Measurements from ENCODE around the gene SPRYD3.
A peak's percentile ranks its signal among the peaks of the same experiment; 100 is the strongest.

SPRYD3 gene

GRCh38 chr12:53074999-53075370 lies 4.2 kb downstream of the SPRYD3 start:
- Mint-ChIP-seq H3K4me3 (no peak overlapping the region), H3K27ac (no peak overlapping the region), H3K36me3 (ENCODE audit: low read depth) (peaks cover 45% of the 10 kb centered on the region), H3K9me3 (no peaks in the 10 kb centered on the region), H3K27me3 (ENCODE audit: low read depth) (no peaks in the 10 kb centered on the region), H3K4me1 (ENCODE audit: low read depth) (peaks cover 16% of the 10 kb centered on the region)

- Mint-ChIP-seq H3K27ac (no peak overlapping the region), H3K4me1 (ENCODE audit: low read depth) (peaks cover 12% of the 10 kb centered on the region), H3K27me3 (ENCODE audit: low read depth) (no peaks in the 10 kb centered on the region), H3K4me3 (no peak overlapping the region), H3K9me3 (no peaks in the 10 kb centered on the region), H3K36me3 (ENCODE audit: low read depth) (peaks cover 45% of the 10 kb centered on the region)
Measured at GRCh38 chr12:53074283-53074998, 4.7 kb downstream of the SPRYD3 start.

GRCh38 chr12:53073881-53074280 lies 5.3 kb downstream of the SPRYD3 start:
- Mint-ChIP-seq H3K9me3 (no peaks in the 10 kb centered on the region), H3K36me3 (ENCODE audit: low read depth) (peaks cover 45% of the 10 kb centered on the region), H3K27ac (no peak overlapping the region), H3K27me3 (ENCODE audit: low read depth) (no peaks in the 10 kb centered on the region), H3K4me3 (no peak overlapping the region), H3K4me1 (ENCODE audit: low read depth) (peaks cover 9% of the 10 kb centered on the region)

GRCh38 chr12:53071591-53072551 lies 7.3 kb downstream of the SPRYD3 start:
- Mint-ChIP-seq H3K4me1 (ENCODE audit: low read depth) (peaks cover under 1% of the 10 kb centered on the region), H3K9me3 (no peaks in the 10 kb centered on the region), H3K4me3 (no peak overlapping the region), H3K27me3 (ENCODE audit: low read depth) (no peaks in the 10 kb centered on the region), H3K27ac (no peak overlapping the region), H3K36me3 (ENCODE audit: low read depth) (peaks cover 39% of the 10 kb centered on the region)

GRCh38 chr12:53070877-53071492 lies 8.2 kb downstream of the SPRYD3 start:
- peaks cover 3% of the 10 kb centered on the region for H3K4me1 Mint-ChIP-seq (ENCODE audit: low read depth)
- H3K9me3 Mint-ChIP-seq, result no peaks in the 10 kb centered on the region
- no peak overlapping the region for H3K4me3 Mint-ChIP-seq
- H3K27me3 Mint-ChIP-seq (ENCODE audit: low read depth), result no peaks in the 10 kb centered on the region
- peaks cover 33% of the 10 kb centered on the region for H3K36me3 Mint-ChIP-seq (ENCODE audit: low read depth)
- no peak overlapping the region for H3K27ac Mint-ChIP-seq

- Mint-ChIP-seq H3K9me3 (no peaks in the 10 kb centered on the region), H3K27ac (no peak overlapping the region), H3K27me3 (ENCODE audit: low read depth) (no peaks in the 10 kb centered on the region), H3K4me3 (no peak overlapping the region), H3K36me3 (ENCODE audit: low read depth) (peaks cover 32% of the 10 kb centered on the region), H3K4me1 (ENCODE audit: low read depth) (peaks cover 4% of the 10 kb centered on the region)
Measured at GRCh38 chr12:53069621-53070410, 9.4 kb downstream of the SPRYD3 start.

GRCh38 chr12:53068811-53069585 lies 10.2 kb downstream of the SPRYD3 start:
- Mint-ChIP-seq H3K36me3 (ENCODE audit: low read depth) (peaks cover 28% of the 10 kb centered on the region), H3K4me1 (ENCODE audit: low read depth) (peaks cover 4% of the 10 kb centered on the region), H3K27ac (no peak overlapping the region), H3K4me3 (no peak overlapping the region), H3K9me3 (no peaks in the 10 kb centered on the region), H3K27me3 (ENCODE audit: low read depth) (no peaks in the 10 kb centered on the region)

- peaks cover 28% of the 10 kb centered on the region for H3K36me3 Mint-ChIP-seq (ENCODE audit: low read depth)
- H3K9me3 Mint-ChIP-seq, result no peaks in the 10 kb centered on the region
- no peak overlapping the region for H3K27ac Mint-ChIP-seq
- H3K27me3 Mint-ChIP-seq (ENCODE audit: low read depth), result no peaks in the 10 kb centered on the region
- no peak overlapping the region for H3K4me3 Mint-ChIP-seq
- peaks cover 4% of the 10 kb centered on the region for H3K4me1 Mint-ChIP-seq (ENCODE audit: low read depth)
Measured at GRCh38 chr12:53067993-53068770, 11.0 kb downstream of the SPRYD3 start.

GRCh38 chr12:53067074-53067992 lies 11.9 kb downstream of the SPRYD3 start:
- H3K9me3 Mint-ChIP-seq, result no peaks in the 10 kb centered on the region
- no peak overlapping the region for H3K27ac Mint-ChIP-seq
- H3K36me3 Mint-ChIP-seq (ENCODE audit: low read depth), result peaks cover 21% of the 10 kb centered on the region
- H3K27me3 Mint-ChIP-seq (ENCODE audit: low read depth), result no peaks in the 10 kb centered on the region
- peaks cover 4% of the 10 kb centered on the region for H3K4me1 Mint-ChIP-seq (ENCODE audit: low read depth)
- H3K4me3 Mint-ChIP-seq, result no peak overlapping the region

- Mint-ChIP-seq H3K27me3 (ENCODE audit: low read depth) (no peaks in the 10 kb centered on the region), H3K4me1 (ENCODE audit: low read depth) (peaks cover 4% of the 10 kb centered on the region), H3K4me3 (no peak overlapping the region), H3K36me3 (ENCODE audit: low read depth) (peaks cover 15% of the 10 kb centered on the region), H3K9me3 (no peaks in the 10 kb centered on the region), H3K27ac (peak overlapping the region; percentile 23)
Measured at GRCh38 chr12:53065975-53066931, 12.9 kb downstream of the SPRYD3 start.

- Mint-ChIP-seq H3K27ac (no peak overlapping the region), H3K9me3 (no peaks in the 10 kb centered on the region), H3K4me3 (no peak overlapping the region), H3K36me3 (ENCODE audit: low read depth) (peaks cover 12% of the 10 kb centered on the region), H3K4me1 (ENCODE audit: low read depth) (peaks cover 4% of the 10 kb centered on the region), H3K27me3 (ENCODE audit: low read depth) (no peaks in the 10 kb centered on the region)
Measured at GRCh38 chr12:53065470-53065869, 13.7 kb downstream of the SPRYD3 start.
